WI38 (cell line): ENCODE results near the gene PPP2R2C.

Experiments used
- H3K4me3 ChIP-seq: 2 replicates; pipeline ENCODE4 v1.5.1; 2011; ENCODE audit warnings: low read depth, mild to moderate bottlenecking, control low read depth, low read length
- CTCF ChIP-seq: IDR thresholded peaks from 2 replicates; pipeline ENCODE4 v1.5.1; 2012; ENCODE audit warnings: low read depth, mild to moderate bottlenecking, control low read depth, low read length

The PPP2R2C gene

DNA sequence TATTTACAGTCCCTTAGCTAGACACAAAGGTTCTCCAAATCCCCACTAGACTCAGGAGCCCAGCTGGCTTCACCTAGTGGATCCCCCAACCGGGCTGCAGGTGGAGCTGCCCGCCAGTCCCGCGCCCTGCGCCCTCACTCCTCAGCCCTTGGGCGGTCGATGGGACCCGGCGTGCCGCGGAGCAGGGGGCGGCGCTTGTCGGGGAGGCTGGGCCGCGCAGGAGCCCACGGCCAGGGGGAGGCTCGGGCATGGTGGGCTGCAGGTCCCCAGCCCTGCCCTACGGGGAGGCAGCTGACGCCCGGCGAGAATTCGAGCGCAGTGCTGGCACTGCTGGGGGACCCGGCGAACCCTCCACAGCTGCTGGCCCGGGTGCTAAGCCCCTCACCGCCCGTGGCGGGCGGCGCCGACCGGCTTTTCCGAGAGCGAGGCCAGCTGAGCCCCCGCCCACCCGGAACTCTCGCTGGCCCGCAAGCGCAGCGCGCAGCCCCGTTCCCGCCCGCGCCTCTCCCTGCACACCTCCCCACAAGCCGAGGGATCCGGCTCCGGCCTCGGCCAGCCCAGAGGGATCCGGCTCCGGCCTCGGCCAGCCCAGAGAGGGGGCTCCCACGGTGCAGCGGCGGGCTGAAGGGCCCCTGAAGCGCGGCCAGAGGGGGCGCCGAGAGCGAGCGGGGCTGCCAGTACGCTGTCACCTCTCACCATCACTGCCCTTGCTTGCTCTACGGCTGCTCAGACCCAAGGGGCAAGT, 163.3 kb downstream of the PPP2R2C start:
- TF ChIP-seq CTCF, result no peak
- H3K4me3 ChIP-seq, result no peak overlapping the region

- H3K4me3 ChIP-seq, result no peak overlapping the region
- TF ChIP-seq CTCF, result no peak
Observed at GRCh38 chr4:6307891-6308290, 164.5 kb downstream of the PPP2R2C start.

GRCh38 chr4:6307230-6307629, 165.2 kb downstream of the PPP2R2C start:
- no peak for TF ChIP-seq CTCF
- H3K4me3 ChIP-seq, result no peak overlapping the region

GRCh38 chr4:6306299-6306698, 166.1 kb downstream of the PPP2R2C start:
- H3K4me3 ChIP-seq, result no peak overlapping the region
- no peak for TF ChIP-seq CTCF

DNA sequence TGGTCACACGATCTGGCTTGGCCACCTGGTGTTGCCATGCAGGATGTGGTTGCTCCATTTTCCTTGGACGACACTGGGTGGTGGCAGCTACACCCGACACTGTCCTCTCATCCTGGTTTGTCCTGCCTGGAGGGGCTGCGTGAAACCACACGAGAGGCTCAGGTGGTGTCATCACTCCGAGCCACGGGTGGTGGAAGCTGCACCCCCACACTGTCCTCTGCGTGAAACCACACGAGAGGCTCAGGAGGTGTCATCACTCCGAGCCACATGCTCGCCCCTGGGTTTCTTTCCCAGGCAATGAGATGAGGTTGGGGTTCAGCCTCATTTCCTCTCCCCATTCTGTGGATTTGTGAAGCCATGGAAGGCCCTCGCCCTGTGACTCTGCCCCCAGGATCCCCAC, 168.5 kb downstream of the PPP2R2C start:
- TF ChIP-seq CTCF, result no peak
- H3K4me3 ChIP-seq, result no peak overlapping the region

DNA sequence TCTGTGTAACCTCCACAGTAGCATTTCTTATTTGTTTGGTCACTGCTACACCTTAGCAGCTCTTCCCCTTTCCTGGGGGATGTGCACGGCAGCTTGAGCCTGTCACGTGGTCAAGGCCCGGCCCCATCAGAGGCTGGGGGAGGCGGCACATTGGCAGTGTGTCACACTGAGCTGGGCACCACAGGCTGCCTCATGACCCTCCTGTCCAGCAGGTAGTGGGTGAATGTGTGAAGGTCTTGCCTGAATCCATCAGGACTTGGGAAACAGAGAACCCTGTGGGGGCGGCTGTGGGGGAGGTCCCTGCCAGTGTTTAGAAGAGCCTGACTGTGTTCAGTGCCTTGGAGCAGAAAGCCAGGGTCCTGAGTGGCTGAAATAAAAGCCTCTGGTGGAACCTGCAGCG, 169.5 kb downstream of the PPP2R2C start:
- no peak for TF ChIP-seq CTCF
- H3K4me3 ChIP-seq, result no peak overlapping the region

GRCh38 chr4:6301732-6302442, 170.5 kb downstream of the PPP2R2C start:
- H3K4me3 ChIP-seq, result no peak overlapping the region
- TF ChIP-seq CTCF, result no peak
